Measurements from ENCODE around the gene BMP15.

DNA sequence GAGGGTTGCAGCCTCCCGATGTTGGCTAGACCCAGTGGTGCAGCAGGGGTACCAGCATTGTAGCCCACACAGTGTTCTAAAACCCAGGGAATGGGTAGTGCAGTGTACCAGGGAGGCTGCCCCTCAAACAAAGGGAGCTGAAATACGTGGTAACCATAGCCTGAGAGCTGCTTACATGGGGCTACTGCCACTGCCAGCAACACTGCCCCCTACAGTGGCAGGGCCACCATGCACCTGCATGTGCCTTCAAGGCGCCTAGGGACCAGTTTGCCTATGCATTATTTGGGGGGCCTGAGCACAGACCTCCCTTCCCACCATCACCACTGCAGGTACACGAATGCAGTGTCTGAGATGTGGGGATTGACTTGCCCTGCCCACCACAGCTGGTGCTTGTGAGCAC is 21.0 kb upstream of the BMP15 start:
- TF ChIP-seq, protein P1, sequence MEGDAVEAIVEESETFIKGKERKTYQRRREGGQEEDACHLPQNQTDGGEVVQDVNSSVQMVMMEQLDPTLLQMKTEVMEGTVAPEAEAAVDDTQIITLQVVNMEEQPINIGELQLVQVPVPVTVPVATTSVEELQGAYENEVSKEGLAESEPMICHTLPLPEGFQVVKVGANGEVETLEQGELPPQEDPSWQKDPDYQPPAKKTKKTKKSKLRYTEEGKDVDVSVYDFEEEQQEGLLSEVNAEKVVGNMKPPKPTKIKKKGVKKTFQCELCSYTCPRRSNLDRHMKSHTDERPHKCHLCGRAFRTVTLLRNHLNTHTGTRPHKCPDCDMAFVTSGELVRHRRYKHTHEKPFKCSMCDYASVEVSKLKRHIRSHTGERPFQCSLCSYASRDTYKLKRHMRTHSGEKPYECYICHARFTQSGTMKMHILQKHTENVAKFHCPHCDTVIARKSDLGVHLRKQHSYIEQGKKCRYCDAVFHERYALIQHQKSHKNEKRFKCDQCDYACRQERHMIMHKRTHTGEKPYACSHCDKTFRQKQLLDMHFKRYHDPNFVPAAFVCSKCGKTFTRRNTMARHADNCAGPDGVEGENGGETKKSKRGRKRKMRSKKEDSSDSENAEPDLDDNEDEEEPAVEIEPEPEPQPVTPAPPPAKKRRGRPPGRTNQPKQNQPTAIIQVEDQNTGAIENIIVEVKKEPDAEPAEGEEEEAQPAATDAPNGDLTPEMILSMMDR (IDR thresholded peaks at IDR 0.05 in 4 of 5, conservative IDR thresholded peaks at IDR 0.05 in 1 of 5) = no peak
- TF ChIP-seq POLR2A (IDR thresholded peaks at IDR 0.05) = no peak

Measured in gastrocnemius medialis (tissue), 4 donors.